ENCODE results near the gene ZNF334. TPM values are rescaled to one million over a fixed set of nuclear protein-coding genes. Genes with fewer than 3 reads are reported as not detected.

ZNF334 gene
- total RNA-seq, 4 donors from 2014 or later, result 0.44 to 11.1 (median 1.1) TPM

DNA sequence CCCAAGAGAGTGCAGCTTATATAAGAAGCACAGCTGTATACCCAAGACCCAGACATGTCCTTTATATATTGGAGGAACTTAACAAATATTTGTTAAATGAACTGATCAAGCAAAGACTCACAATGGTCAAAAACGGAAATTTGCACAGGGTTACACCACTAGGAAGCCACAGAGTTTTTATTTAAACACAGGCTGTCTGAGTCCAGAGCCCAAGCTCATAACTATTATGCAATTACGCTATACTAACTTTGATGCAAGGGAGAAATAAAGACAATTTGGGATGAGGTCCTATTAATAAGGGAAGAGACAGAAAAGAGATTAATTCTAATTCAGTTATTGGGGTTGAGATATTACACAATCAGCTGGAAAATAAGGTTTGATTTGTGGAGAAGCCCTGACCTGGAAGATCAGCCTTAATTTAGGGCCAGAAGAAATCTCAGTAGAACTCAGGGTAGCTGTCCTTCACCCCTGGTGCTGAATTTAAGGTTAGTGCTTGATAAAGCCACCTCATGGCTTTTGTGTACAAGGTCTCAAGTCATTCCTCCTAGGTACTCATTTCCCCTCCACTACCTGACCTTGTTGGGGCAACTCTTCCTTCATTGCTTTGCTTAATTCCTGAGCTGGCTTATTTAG, 10.5 kb upstream of the ZNF334 start:
- TF ChIP-seq, protein P1, sequence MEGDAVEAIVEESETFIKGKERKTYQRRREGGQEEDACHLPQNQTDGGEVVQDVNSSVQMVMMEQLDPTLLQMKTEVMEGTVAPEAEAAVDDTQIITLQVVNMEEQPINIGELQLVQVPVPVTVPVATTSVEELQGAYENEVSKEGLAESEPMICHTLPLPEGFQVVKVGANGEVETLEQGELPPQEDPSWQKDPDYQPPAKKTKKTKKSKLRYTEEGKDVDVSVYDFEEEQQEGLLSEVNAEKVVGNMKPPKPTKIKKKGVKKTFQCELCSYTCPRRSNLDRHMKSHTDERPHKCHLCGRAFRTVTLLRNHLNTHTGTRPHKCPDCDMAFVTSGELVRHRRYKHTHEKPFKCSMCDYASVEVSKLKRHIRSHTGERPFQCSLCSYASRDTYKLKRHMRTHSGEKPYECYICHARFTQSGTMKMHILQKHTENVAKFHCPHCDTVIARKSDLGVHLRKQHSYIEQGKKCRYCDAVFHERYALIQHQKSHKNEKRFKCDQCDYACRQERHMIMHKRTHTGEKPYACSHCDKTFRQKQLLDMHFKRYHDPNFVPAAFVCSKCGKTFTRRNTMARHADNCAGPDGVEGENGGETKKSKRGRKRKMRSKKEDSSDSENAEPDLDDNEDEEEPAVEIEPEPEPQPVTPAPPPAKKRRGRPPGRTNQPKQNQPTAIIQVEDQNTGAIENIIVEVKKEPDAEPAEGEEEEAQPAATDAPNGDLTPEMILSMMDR (IDR thresholded peaks at IDR 0.05; ENCODE audit: low read depth), result no peak

GRCh38 chr20:46523108-46523507, 9.7 kb upstream of the ZNF334 start:
- TF ChIP-seq, protein P1 (IDR thresholded peaks at IDR 0.05; ENCODE audit: low read depth), result no peak

DNA sequence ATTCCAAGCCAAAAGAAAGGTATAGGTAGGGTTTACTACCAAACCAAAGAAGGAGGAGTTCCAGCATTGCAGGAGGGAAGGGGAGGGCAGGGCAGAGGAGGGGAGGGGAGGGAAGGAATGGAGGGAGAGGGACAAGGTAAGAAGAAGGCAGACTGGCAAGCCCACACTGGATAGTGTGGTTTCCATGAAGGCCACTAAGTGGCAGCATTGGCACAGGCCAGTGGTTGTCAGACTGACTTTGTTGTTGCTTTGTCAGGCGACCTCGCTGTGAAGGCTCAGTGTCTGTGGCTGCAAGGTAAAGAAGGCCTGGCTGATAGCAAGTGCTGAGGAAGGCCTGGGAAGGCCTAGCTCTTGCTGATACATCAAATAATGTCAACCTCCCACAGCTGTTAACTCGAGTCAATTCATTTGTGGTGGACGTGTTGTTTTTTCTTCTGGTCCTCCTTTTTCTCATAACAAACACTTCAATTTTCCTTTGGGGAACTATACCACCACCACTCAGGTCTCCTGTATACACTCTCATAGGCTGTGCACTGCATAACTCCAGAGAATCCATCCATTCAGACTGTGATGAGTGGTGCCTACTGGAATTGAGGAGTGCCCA, 7.7 kb upstream of the ZNF334 start:
- TF ChIP-seq, protein P1 (IDR thresholded peaks at IDR 0.05; ENCODE audit: low read depth), result no peak

DNA sequence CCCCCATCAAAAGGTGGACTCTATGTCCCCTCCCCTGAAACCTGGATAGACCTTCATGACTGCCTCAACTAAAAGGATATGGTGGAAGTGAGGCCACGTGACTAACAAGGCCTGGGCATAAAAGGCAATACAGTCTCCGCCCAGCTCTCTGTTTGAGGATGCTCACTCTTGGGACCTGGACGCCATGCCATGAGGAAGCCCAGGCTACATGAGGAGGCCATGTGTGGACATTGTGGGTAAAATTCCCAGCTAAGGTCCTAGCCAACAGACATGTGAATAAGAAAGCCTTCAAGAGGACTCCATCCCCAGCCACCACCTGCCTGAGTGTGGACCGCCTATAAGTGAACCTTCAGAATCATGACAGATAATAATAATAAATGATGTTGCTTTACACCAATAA, 7.2 kb upstream of the ZNF334 start:
- TF ChIP-seq, protein P1 (IDR thresholded peaks at IDR 0.05; ENCODE audit: low read depth), result no peak

DNA sequence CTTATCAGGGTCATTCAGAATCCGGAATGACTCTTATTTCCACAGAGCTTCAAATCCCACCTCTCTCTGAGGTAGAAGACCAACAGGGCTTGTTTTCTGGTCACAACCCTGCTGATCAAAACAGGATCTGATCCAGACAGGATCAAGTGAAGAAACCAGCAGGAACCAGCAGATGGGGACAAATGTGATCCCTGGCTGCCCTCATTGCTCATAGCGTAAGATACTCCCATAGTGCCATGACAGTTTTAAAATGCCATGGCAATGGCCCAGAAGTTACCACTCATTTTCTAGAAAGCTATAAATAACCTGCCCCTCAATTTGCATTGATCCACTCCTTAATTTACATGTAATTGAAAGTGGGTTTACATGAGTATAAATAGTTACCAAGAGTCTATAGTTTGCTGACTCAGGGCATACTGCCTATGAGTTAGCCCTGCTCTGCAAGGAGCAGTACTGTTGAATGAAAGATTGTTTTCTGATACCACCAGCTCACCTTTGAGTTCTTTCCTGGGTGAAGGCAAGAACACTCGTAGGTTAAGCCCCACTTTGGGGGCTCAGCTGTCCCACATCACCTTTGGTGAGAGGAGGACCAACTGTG, 6.2 kb upstream of the ZNF334 start:
- TF ChIP-seq, protein P1 (IDR thresholded peaks at IDR 0.05; ENCODE audit: low read depth), result no peak

DNA sequence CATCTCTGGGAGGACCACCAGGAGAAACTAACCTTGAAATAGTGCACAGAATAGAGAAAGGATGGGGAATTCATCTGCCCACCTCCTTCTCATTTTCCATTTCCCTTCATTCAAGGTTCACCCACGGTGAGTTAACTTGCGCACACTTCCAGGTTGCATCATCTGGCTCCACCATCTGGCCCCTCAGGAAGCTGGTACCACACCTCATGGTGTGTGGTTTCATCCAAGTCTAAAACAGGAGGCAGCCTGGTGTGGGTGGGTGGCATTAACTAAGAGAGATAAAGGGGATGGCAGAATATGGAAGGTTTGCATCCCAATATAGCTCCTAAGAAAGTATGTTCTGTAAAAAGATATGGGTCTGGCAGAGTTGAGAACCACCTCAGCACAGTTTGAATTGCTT, 3.8 kb downstream of the ZNF334 start:
- TF ChIP-seq, protein P1 (IDR thresholded peaks at IDR 0.05; ENCODE audit: low read depth), result no peak

DNA sequence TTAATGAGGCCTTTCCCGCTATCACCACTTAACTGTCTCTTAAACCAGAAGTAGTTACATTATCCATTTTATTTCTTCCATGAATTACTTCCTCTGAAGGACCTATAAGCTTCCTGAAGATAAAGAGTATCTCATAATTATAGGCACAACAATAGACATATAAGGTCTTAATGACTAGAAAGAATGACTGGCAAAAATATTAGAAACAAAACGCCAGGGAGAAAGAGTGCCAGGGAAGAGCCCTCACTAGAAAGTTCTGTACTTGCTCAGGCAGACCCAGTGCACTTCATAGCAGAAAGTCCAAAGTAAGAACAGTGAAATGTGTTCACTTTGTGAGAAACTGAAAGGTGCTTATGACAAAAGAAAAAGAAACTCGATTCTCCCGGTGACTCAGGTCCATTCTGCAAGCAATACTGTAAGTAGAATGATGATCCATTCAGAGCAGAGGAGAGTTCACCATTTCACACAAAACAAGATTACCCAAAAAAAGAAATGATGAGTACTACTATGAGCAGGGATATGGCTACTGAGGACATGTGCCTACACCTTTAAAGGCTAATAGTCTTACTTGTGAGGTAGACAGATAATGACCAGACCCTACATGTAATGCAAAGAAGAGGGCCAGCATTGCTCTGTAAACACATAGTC, 5.5 kb downstream of the ZNF334 start:
- TF ChIP-seq, protein P1 (IDR thresholded peaks at IDR 0.05; ENCODE audit: low read depth), result no peak
